Endothelial cell of umbilical vein (primary cell): ENCODE data around the gene VCP.

Experiments
- EZH2 ChIP-seq: IDR thresholded peaks from 2 replicates; pipeline ENCODE4 v1.6.1; 2012; ENCODE audit warnings: borderline replicate concordance, low read depth, mild to moderate bottlenecking, moderate library complexity, low read length, inconsistent platforms; ENCODE audit not compliant: severe bottlenecking
- GATA2 ChIP-seq: IDR thresholded peaks from 2 replicates; pipeline ENCODE4 v1.7.0; 2011; ENCODE audit warnings: low read depth, mild to moderate bottlenecking, moderate library complexity, mixed read lengths, low read length; ENCODE audit not compliant: insufficient read length, insufficient read depth
- JUN ChIP-seq: IDR thresholded peaks from 2 replicates; pipeline ENCODE4 v1.6.1; 2011; ENCODE audit warnings: borderline replicate concordance, low read depth; ENCODE audit not compliant: insufficient read length, insufficient read depth
- MAX ChIP-seq: IDR thresholded peaks from 2 replicates; pipeline ENCODE4 v1.6.1; 2011; ENCODE audit not compliant: insufficient read depth, insufficient read length
- MYC ChIP-seq: IDR thresholded peaks from one replicate; pipeline ENCODE4 v1.6.1; 2011; ENCODE audit warnings: mild to moderate bottlenecking, low read depth, low read length
- POLR2A ChIP-seq: IDR thresholded peaks from 2 replicates; pipeline ENCODE4 v1.6.1; 2012; ENCODE audit warnings: low read depth, mild to moderate bottlenecking, control low read depth, low read length
- POLR2AphosphoS5 ChIP-seq: IDR thresholded peaks from 2 replicates; pipeline ENCODE4 v1.6.1; 2012; ENCODE audit warnings: low read depth, mild to moderate bottlenecking, control low read depth, low read length, moderate library complexity; ENCODE audit not compliant: insufficient read depth
- TF ChIP-seq, protein P1 (sequence below), 2 donors: IDR thresholded peaks; 1 replicate in 1 of 2; 2 replicates in 1 of 2; pipeline ENCODE4 v1.5.1; 2011; ENCODE audit warnings: low read length in 2 of 2, mild to moderate bottlenecking in 2 of 2, moderate library complexity in 2 of 2, control low read depth in 1 of 2, inconsistent platforms in 1 of 2, low read depth in 1 of 2; ENCODE audit not compliant: insufficient read depth in 1 of 2; ENCODE audit errors: extremely low read depth in 1 of 2

- TF ChIP-seq EZH2 (no peak), POLR2AphosphoS5 (no peak), MAX (no peak), POLR2A (no peak), MYC (no peak), JUN (no peak), GATA2 (no peak)
- TF ChIP-seq, protein P1, sequence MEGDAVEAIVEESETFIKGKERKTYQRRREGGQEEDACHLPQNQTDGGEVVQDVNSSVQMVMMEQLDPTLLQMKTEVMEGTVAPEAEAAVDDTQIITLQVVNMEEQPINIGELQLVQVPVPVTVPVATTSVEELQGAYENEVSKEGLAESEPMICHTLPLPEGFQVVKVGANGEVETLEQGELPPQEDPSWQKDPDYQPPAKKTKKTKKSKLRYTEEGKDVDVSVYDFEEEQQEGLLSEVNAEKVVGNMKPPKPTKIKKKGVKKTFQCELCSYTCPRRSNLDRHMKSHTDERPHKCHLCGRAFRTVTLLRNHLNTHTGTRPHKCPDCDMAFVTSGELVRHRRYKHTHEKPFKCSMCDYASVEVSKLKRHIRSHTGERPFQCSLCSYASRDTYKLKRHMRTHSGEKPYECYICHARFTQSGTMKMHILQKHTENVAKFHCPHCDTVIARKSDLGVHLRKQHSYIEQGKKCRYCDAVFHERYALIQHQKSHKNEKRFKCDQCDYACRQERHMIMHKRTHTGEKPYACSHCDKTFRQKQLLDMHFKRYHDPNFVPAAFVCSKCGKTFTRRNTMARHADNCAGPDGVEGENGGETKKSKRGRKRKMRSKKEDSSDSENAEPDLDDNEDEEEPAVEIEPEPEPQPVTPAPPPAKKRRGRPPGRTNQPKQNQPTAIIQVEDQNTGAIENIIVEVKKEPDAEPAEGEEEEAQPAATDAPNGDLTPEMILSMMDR (IDR thresholded peaks at IDR 0.05; ENCODE audit: extremely low read depth in 1 of 2, insufficient read depth in 1 of 2, low read depth in 1 of 2, low read length in 2 of 2): no peak
Observed at GRCh38 chr9:35042081-35042604, 30.3 kb downstream of the VCP start.
